GM18873 (cell line): ENCODE measurements around the gene LPAR5.
A peak's percentile ranks its signal among the peaks of the same experiment; 100 is the strongest.

Experiments
- ATAC-seq: cut with Tn5 transposase; IDR thresholded peaks from one replicate; pipeline ENCODE4 v1.9.1; 2021; ENCODE audit warnings: mild to moderate bottlenecking, moderate library complexity, moderate number of reproducible peaks; ENCODE audit not compliant: unreplicated experiment, low FRiP score

Gene LPAR5

DNA sequence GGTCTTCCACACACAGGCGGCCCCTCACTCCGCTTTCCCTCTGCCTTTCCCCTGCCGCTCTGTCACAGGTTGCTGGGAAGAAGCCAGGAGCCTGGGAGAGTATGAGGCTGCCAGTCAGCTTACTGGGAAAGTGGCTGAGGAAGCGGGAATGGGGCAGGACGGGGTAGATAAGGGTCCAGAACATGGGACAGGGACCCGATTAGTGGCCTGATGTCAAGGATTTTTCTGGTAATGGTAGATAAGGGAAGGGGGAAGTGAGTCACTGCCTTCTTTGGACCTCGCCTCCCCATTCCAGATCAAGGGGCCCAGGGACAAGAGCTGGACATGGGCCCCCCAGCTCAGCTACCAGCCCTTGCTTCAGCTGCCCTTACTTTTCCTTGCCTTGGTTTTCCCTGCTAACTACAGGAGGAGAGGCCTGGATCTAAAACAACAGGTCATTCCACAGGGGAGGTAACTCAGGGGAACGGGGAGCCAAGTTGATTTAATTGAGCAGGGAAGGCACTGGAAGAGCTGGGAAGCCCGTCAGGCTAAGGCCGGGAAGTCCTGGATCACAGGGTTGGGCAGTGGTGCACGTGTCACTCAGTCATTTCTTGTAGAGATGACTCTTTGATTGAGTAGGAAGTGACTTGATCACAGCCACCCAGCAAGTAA is 3.5 kb upstream of the LPAR5 start:
- ATAC-seq, result no peak

GRCh38 chr12:6638305-6638704 is 2.5 kb upstream of the LPAR5 start:
- no peak for ATAC-seq

DNA sequence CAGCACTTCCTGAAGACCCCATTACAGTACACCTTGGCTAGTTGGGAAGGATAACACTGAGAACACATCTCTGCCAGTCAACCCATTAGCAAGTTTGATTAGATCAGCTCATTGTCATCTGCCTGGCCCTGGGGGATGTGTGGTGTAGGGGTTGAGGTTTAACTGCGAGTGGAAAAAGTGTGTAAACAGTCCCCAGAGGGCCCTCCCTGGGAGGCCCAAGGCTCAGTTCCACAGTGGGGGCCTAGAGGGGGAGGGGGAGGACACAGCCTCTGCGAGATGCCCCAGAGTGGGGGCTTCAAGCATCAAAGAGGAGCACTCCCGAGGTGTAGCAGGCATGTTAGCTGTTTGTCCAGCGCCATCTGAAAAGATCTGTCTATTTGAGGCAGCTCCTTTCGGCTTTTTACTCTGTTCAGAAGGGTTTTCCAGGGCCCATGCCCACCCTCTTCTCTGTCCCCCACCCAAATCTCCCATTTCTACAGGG is 344 bp downstream of the LPAR5 start:
- no peak for ATAC-seq

GRCh38 chr12:6632026-6632983 is 3.5 kb downstream of the LPAR5 start:
- peak; percentile 52 for ATAC-seq

- no peak for ATAC-seq
Measured at GRCh38 chr12:6631549-6631961, 4.2 kb downstream of the LPAR5 start.

DNA sequence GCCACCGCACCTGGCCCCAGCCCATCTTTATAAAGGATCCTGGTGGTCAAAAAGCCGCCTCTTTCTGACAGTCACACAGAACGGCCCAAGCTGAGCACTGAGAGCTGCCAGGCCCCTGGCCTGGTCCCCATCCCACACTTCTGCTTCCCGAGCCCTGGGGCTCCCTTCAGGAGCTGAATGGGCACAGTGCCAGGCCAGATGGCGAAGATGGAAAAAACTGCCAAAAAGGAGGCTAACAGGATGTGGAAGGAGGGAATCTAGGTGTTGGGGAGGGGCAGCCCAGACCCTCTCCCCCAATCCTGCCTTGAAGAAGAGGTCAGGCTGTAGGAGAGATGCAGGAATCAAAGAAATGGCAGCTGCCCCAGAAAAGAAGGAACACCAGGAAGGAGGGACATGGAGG is 5.0 kb downstream of the LPAR5 start:
- ATAC-seq, result no peak

- no peak for ATAC-seq
Measured at GRCh38 chr12:6627616-6628015, 8.1 kb downstream of the LPAR5 start.

DNA sequence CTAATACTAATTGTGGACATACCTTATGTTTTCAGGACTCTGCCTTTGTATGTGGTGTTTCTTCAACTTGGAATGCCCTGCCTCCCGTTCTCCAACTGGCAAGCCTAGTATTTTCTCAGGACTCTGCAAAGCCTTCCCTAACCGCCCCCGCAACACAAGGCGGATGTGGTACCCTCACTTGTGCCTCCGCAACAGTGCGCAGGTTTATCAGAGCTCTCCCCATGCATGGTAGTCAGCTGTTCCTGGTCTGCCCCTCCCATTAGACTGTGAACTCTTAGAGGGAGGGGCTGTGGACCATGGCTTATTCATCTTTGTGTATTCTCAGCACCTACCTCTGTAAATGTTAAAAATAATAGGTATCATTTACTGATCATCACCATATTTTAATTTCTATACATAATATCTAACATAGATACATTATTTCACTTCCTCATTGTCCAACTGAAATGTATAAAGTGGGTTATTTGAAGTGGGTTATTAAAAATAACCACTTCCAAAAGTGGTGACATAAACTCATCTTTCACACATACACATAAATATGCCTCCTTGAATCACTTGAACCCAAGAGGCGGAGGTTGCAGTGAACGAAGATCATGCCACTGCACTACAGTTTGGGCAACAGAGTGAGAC is 9.0 kb downstream of the LPAR5 start:
- no peak for ATAC-seq

DNA sequence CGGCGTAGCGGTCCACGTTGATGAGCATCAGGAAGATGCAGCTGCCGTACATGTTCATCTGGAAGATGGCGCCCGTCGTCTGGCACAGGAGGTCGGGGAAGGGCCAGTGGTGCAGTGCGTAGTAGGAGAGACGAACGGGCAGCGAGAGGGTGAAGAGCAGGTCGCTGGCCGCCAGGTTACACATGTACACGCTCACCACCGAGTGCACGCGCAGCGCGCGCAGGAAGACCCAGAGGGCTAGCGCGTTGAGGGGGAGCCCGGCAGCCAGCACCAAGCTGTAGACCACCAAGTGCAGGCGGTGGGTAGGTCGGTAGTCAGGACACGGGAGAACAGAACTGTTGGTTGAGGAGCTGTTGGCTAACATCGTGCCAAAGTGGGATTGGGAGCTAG is 14.9 kb downstream of the LPAR5 start:
- ATAC-seq, result no peak

DNA sequence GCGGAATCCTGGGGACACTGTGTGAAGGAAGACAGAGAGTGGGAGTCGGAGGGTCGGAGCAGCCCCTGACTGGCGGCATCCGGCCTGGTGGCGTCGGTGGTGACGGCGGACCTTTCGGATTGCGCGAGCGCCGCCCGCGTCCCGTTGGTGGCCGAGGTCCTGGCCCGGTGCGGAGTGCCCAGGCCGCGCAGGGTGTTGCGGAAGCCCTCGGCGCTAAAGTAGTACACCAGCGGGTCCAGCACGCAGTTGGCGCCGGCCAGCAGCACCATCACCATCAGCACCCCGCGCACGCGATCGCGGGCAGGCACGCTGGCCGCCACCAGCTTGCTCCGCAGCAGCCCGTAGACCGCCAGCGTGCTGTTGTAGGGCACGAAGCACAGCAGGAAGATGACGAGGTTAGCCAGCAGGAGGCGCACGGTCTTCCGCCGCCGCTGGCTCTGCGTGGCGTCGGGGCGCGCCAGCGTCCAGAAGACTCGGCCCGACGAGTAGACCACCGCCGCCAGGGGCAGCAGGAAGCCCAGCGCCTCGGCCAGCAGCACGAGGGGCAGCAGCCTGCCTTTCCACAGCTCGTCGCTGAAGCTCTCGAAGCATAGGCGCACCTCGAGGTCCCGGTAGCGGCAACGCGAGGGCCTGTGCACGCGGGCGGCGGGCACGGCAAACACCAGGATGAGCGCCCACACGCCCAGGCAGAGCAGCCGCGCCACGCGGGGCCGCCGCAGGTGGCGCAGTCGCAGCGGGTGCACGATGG is 15.4 kb downstream of the LPAR5 start:
- no peak for ATAC-seq

DNA sequence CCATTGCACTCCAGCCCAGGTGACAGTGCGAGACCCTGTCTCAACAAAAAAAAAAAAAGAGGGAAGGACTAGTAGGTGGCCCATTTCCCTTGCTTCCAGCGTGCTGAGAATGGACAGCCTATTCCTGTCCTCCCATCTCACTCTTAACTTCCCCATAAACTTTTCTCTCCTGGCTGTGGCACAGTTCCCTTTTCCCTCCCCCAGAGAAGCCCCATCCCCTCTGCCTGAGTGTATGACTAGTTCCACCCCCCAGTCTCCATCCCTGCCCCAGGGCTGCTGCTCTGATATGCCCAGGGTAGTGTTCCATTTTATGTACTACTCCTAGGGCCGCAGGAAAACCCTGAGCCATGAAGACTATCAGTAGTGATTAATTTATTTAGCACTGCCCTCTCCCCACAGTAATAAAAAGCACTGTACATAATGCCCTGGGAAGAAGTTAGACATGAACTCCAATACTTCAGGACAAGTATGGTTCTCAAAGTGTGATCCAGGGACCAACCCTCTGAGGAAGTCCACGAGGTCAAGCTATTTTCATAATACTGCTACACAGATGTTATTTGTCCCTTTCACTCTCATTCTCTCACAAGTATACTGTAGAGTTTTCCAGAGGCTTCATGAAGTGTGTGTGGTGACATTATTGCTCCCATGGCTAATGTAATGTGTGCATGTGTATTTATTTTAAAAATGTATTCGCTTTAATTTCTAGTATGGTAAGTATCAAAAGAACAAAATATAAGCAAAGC is 17.1 kb downstream of the LPAR5 start:
- no peak for ATAC-seq

- ATAC-seq, result no peak
Measured at GRCh38 chr12:6615802-6616201, 20.0 kb downstream of the LPAR5 start.

GRCh38 chr12:6614513-6615172 is 21.1 kb downstream of the LPAR5 start:
- no peak for ATAC-seq

GRCh38 chr12:6613776-6614512 is 21.8 kb downstream of the LPAR5 start:
- no peak for ATAC-seq

DNA sequence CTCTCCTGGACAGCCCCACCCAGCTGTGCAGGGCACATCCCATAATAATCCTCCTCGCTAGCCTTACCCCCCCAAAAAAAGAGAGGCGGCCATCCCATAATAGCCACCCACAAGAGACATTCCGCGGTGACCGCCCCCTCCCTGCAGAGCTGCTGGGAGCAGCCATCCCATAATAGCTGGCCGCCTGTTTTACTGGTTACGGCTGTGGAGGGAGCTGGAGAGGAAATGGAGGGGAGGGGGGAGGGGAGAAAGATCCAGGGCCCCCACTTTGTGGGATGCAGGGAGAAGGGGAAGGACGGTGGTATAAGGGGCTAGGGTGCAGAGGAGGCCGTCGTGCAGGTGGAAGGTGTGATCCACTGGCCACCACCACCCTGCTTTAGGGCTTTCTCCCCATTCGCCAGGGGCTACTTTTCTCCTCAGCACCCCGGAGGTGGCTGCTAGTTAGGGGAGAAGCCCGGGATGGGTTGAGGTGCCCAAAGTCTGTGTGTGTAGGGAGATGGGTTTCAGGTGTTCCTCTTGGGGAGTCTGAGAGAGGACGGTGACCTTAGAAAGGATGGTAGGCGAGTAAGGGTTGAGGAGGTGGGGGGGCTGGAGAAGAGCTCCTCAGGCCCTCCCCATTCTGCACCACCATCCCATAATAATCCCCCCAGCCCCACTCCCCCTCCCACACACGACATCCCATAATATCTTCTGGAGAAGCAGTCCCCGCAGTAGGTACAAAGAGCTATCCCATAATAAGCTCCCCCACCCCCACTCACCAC is 22.6 kb downstream of the LPAR5 start:
- ATAC-seq, result no peak

DNA sequence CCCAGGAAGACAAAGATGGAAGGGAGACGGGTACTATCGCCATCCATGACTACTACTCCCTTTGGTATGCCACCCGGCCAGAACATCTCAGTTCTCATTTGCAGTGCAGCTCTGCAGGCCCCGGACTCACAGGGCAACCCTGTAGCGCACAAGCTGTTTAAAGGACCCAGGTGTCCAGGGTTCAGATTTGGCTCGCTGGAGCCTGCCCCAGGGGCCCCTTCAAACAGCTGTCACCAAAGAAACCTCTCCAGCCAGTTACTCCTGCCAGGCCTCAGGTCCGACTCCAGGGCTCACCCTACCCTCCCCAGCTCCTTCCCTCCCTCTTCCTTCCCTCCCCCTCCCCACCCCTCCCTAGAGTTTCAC is 23.1 kb downstream of the LPAR5 start:
- no peak for ATAC-seq

- no peak for ATAC-seq
Measured at GRCh38 chr12:6612247-6612646, 23.5 kb downstream of the LPAR5 start.
